CD4-positive, alpha-beta T cell (primary cell): Measurements from ENCODE around the gene COL6A2. TPM values are rescaled to one million over a fixed set of nuclear protein-coding genes. Genes with fewer than 3 reads are reported as not detected.

Source experiments
- ATAC-seq: fragments of 200-7000 bp; cut with Tn5 transposase; one replicate; pipeline ENCODE4 v1.10.0; 2022; ENCODE audit warnings: mild to moderate bottlenecking; ENCODE audit not compliant: poor library complexity
- CTCF ChIA-PET: fragments of 350-600 bp; sonication (Branson Sonifier 250); formaldehyde crosslinking; loops from one replicate; lab custom pipeline; 2021; ENCODE audit warnings: antibody characterized with exemption, inconsistent platforms; lab: Charles Lee
- POLR2A ChIA-PET: fragments of 350-600 bp; sonication (Branson Sonifier 250); formaldehyde crosslinking; loops from one replicate; lab custom pipeline; 2021; ENCODE audit warnings: antibody characterized with exemption, inconsistent platforms; lab: Charles Lee
- DNase-seq, 14 experiments: peaks; one replicate each; pipeline ENCODE4 v3.0.0-alpha.2; 2013 to 2020; ENCODE audit warnings: mixed read lengths in 2 of 14
- H3K27ac ChIP-seq, 2 donors: one replicate each; pipeline versions ENCODE4 v1.5.1 to v1.7.0; 2013; ENCODE audit warnings: low read length in 2 of 2, low read depth in 1 of 2, mild to moderate bottlenecking in 1 of 2
- H3K27me3 ChIP-seq, 2 experiments: 1 replicate in 1 of 2; 2 replicates in 1 of 2; pipeline versions ENCODE4 v1.6.1 to v1.7.0; 2013; ENCODE audit warnings: low read length in 2 of 2, control low read depth in 1 of 2, mild to moderate bottlenecking in 1 of 2, moderate library complexity in 1 of 2; ENCODE audit not compliant: insufficient read depth in 2 of 2, control insufficient read depth in 1 of 2
- H3K36me3 ChIP-seq: one replicate; pipeline ENCODE4 v1.6.1; 2013; ENCODE audit warnings: low read length, control low read depth; ENCODE audit not compliant: insufficient read depth
- H3K4me1 ChIP-seq: one replicate; pipeline ENCODE4 v1.6.1; 2013; ENCODE audit warnings: low read length, control low read depth; ENCODE audit not compliant: insufficient read depth
- H3K4me3 ChIP-seq: one replicate; pipeline ENCODE4 v1.5.1; 2013; ENCODE audit warnings: mild to moderate bottlenecking, low read length, moderate library complexity
- H3K9me3 ChIP-seq, 2 experiments: 1 replicate in 1 of 2; 2 replicates in 1 of 2; pipeline versions ENCODE4 v1.6.1 to v1.7.0; 2013; ENCODE audit warnings: low read length in 2 of 2, mild to moderate bottlenecking in 2 of 2, control low read depth in 1 of 2, moderate library complexity in 1 of 2; ENCODE audit not compliant: control insufficient read depth in 1 of 2, insufficient read depth in 1 of 2
- H3K27ac Mint-ChIP-seq: one replicate; pipeline ENCODE4 v1.8.0; 2020; ENCODE audit warnings: mixed read lengths
- H3K27me3 Mint-ChIP-seq: one replicate; pipeline ENCODE4 v1.8.0; 2021; ENCODE audit warnings: mixed read lengths
- H3K36me3 Mint-ChIP-seq: one replicate; pipeline ENCODE4 v1.8.0; 2021; ENCODE audit warnings: low read depth, mixed read lengths
- H3K4me1 Mint-ChIP-seq: one replicate; pipeline ENCODE4 v1.8.0; 2021; ENCODE audit warnings: low read depth, mixed read lengths
- H3K4me3 Mint-ChIP-seq: one replicate; pipeline ENCODE4 v1.8.0; 2020; ENCODE audit warnings: mild to moderate bottlenecking, mixed read lengths
- H3K9me3 Mint-ChIP-seq: one replicate; pipeline ENCODE4 v1.8.0; 2020; ENCODE audit warnings: mixed read lengths
- intact Hi-C, 2 experiments: fragments of 100-400 bp; cut with DNase I in 1 of 2; cut with micrococcal nuclease in 1 of 2; formaldehyde crosslinking; loops; one replicate each; pipeline versions ENCODE4 v1.15.1 to v1.9.0; 2023 to 2025; cut with DNase I, micrococcal nuclease
- total RNA-seq, 174 experiments: library from RNA in 2 of 174; stranded (reverse) in 2 of 174; gene quantifications; one replicate each; pipeline ENCODE4 v1.2.3 and lab custom pipeline; 2021 to 2026
- TF ChIP-seq, protein P1 (sequence below): fragments of 200-600 bp; IDR thresholded peaks from one replicate; pipeline ENCODE4 v1.8.0; 2022; ENCODE audit warnings: antibody characterized with exemption, mild to moderate bottlenecking

Gene COL6A2
- total RNA-seq, 2 experiments from 2014 or later = 24.1 to 26.4 TPM

- no peaks in the 10 kb centered on the region for H3K9me3 Mint-ChIP-seq
- H3K27me3 ChIP-seq = peaks cover 26 to 43% of the 10 kb centered on the region in 2 experiments
- no peak overlapping the region for H3K4me3 ChIP-seq
- H3K27ac ChIP-seq = no peak overlapping the region
- peaks cover 0 to 30% of the 10 kb centered on the region in 2 experiments for H3K9me3 ChIP-seq
- H3K27ac Mint-ChIP-seq = no peak overlapping the region
- H3K4me1 ChIP-seq = peaks cover 3% of the 10 kb centered on the region
- no peaks in the 10 kb centered on the region for H3K36me3 Mint-ChIP-seq
- intact Hi-C loops = no loop called here
- DNase-seq = no peak
- no peaks in the 10 kb centered on the region for H3K36me3 ChIP-seq
- no peak for ATAC-seq
- no peak overlapping the region for H3K4me3 Mint-ChIP-seq
- H3K27me3 Mint-ChIP-seq = peaks cover 52% of the 10 kb centered on the region
- TF ChIP-seq, protein P1, sequence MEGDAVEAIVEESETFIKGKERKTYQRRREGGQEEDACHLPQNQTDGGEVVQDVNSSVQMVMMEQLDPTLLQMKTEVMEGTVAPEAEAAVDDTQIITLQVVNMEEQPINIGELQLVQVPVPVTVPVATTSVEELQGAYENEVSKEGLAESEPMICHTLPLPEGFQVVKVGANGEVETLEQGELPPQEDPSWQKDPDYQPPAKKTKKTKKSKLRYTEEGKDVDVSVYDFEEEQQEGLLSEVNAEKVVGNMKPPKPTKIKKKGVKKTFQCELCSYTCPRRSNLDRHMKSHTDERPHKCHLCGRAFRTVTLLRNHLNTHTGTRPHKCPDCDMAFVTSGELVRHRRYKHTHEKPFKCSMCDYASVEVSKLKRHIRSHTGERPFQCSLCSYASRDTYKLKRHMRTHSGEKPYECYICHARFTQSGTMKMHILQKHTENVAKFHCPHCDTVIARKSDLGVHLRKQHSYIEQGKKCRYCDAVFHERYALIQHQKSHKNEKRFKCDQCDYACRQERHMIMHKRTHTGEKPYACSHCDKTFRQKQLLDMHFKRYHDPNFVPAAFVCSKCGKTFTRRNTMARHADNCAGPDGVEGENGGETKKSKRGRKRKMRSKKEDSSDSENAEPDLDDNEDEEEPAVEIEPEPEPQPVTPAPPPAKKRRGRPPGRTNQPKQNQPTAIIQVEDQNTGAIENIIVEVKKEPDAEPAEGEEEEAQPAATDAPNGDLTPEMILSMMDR = no peak
- POLR2A ChIA-PET = no interaction called here
- CTCF ChIA-PET = no interaction called here
- peaks cover 11% of the 10 kb centered on the region for H3K4me1 Mint-ChIP-seq
These were observed 33.1 kb upstream of the COL6A2 start for GRCh38 chr21:46064870-46065214.

- Histone ChIP-seq H3K27ac (no peak overlapping the region), H3K36me3 (no peaks in the 10 kb centered on the region), H3K4me1 (peaks cover 3% of the 10 kb centered on the region), H3K27me3 (peaks cover 26 to 42% of the 10 kb centered on the region in 2 experiments), H3K9me3 (peaks cover 0 to 28% of the 10 kb centered on the region in 2 experiments), H3K4me3 (no peak overlapping the region)
- ATAC-seq = no peak
- TF ChIP-seq, protein P1 = no peak
- Mint-ChIP-seq H3K4me1 (peaks cover 11% of the 10 kb centered on the region), H3K36me3 (no peaks in the 10 kb centered on the region), H3K4me3 (no peak overlapping the region), H3K9me3 (no peaks in the 10 kb centered on the region), H3K27me3 (peaks cover 47% of the 10 kb centered on the region), H3K27ac (no peak overlapping the region)
- intact Hi-C loops = no loop called here
- no peak for DNase-seq
- POLR2A ChIA-PET = no interaction called here
- CTCF ChIA-PET = no interaction called here
These were observed 32.5 kb upstream of the COL6A2 start for GRCh38 chr21:46065215-46065913.

GRCh38 chr21:46065914-46066551, 31.9 kb upstream of the COL6A2 start:
- no peak overlapping the region for H3K27ac Mint-ChIP-seq
- peaks cover 11% of the 10 kb centered on the region for H3K4me1 Mint-ChIP-seq
- H3K9me3 Mint-ChIP-seq = no peaks in the 10 kb centered on the region
- ChIA-PET CTCF (no interaction called here), POLR2A (no interaction called here)
- no peak overlapping the region for H3K27ac ChIP-seq
- H3K4me1 ChIP-seq = peaks cover 3% of the 10 kb centered on the region
- no peaks in the 10 kb centered on the region for H3K36me3 ChIP-seq
- DNase-seq (no peak), ATAC-seq (no peak)
- H3K27me3 Mint-ChIP-seq = peaks cover 43% of the 10 kb centered on the region
- TF ChIP-seq, protein P1 = no peak
- peaks cover 0 to 25% of the 10 kb centered on the region in 2 experiments for H3K9me3 ChIP-seq
- H3K4me3 ChIP-seq = no peak overlapping the region
- no peak overlapping the region for H3K4me3 Mint-ChIP-seq
- peaks cover 24 to 37% of the 10 kb centered on the region in 2 experiments for H3K27me3 ChIP-seq
- no peaks in the 10 kb centered on the region for H3K36me3 Mint-ChIP-seq
- intact Hi-C loops = no loop called here
